Neural progenitor cell (in vitro differentiated cells): Measurements from ENCODE around the gene ADSS1. TPM values are rescaled to one million over a fixed set of nuclear protein-coding genes. Genes with fewer than 3 reads are reported as not detected.

ENCODE experiments used
- DNase-seq: peaks from one replicate; pipeline ENCODE4 v3.0.0-alpha.2; 2016; ENCODE audit warnings: low spot score
- H2AFZ ChIP-seq: fragments of 200-600 bp; sonication (generic); replicated peaks from 2 replicates; pipeline ENCODE4 v1.6.1; 2016; ENCODE audit warnings: antibody characterized with exemption
- H3F3A ChIP-seq: fragments of 200-600 bp; sonication (generic); 2 replicates; pipeline ENCODE4 v1.6.1; 2016; ENCODE audit warnings: antibody characterized with exemption, low read depth
- H3K27ac ChIP-seq: fragments of 200-600 bp; sonication (generic); 2 replicates; pipeline ENCODE4 v1.5.1; 2016; ENCODE audit warnings: mild to moderate bottlenecking
- H3K27me3 ChIP-seq: fragments of 200-600 bp; sonication (generic); 2 replicates; pipeline ENCODE4 v1.6.1; 2016; ENCODE audit warnings: mild to moderate bottlenecking, moderate library complexity
- H3K36me3 ChIP-seq: fragments of 200-600 bp; sonication (generic); 2 replicates; pipeline ENCODE4 v1.5.1; 2016
- H3K4me1 ChIP-seq: fragments of 200-600 bp; sonication (generic); 2 replicates; pipeline ENCODE4 v1.6.1; 2016; ENCODE audit warnings: mixed run types
- H3K4me2 ChIP-seq: fragments of 200-600 bp; sonication (generic); 2 replicates; pipeline ENCODE4 v1.6.1; 2016
- H3K4me3 ChIP-seq: fragments of 200-600 bp; sonication (generic); 2 replicates; pipeline ENCODE4 v1.5.1; 2016
- H3K79me2 ChIP-seq: fragments of 200-600 bp; sonication (generic); 2 replicates; pipeline ENCODE4 v1.6.1; 2016; ENCODE audit warnings: low read depth
- H3K9ac ChIP-seq: fragments of 200-600 bp; sonication (generic); 2 replicates; pipeline ENCODE4 v1.6.1; 2016
- H3K9me3 ChIP-seq: fragments of 200-600 bp; sonication (generic); 2 replicates; pipeline ENCODE4 v1.5.1; 2016; ENCODE audit warnings: low read depth
- H4K20me1 ChIP-seq: fragments of 200-600 bp; sonication (generic); 2 replicates; pipeline ENCODE4 v1.6.1; 2016; ENCODE audit warnings: low read depth
- H3K27ac Mint-ChIP-seq: 3 replicates; pipeline ENCODE4 v1.8.0; 2021; ENCODE audit warnings: mixed read lengths
- H3K27me3 Mint-ChIP-seq: 2 replicates; pipeline ENCODE4 v1.8.0; 2022; ENCODE audit warnings: low read depth, mild to moderate bottlenecking, inconsistent platforms, moderate library complexity, mixed read lengths; ENCODE audit not compliant: insufficient read depth
- H3K36me3 Mint-ChIP-seq: 3 replicates; pipeline ENCODE4 v1.8.0; 2021; ENCODE audit warnings: mixed read lengths
- H3K4me1 Mint-ChIP-seq: 3 replicates; pipeline ENCODE4 v1.8.0; 2021; ENCODE audit warnings: mixed read lengths
- H3K4me3 Mint-ChIP-seq: 3 replicates; pipeline ENCODE4 v1.8.0; 2021; ENCODE audit warnings: mild to moderate bottlenecking, moderate library complexity, mixed read lengths
- H3K9me3 Mint-ChIP-seq: 3 replicates; pipeline ENCODE4 v1.8.0; 2020; ENCODE audit warnings: mixed read lengths
- EZH2 ChIP-seq: fragments of 200-600 bp; sonication (generic); IDR thresholded peaks from 2 replicates; pipeline ENCODE4 v1.6.1; 2017; ENCODE audit warnings: antibody characterized with exemption, mild to moderate bottlenecking, moderate library complexity
- EZH2phosphoT487 ChIP-seq: fragments of 200-600 bp; sonication (generic); IDR thresholded peaks from 2 replicates; pipeline ENCODE4 v1.6.1; 2017; ENCODE audit warnings: antibody characterized with exemption
- total RNA-seq: library from RNA; depleted of rRNA; stranded (reverse); fragments of >200 nt; gene quantifications from 2 replicates; pipeline ENCODE4 v1.2.3, GENCODE V29; 2015; ENCODE audit warnings: low replicate concordance
- TF ChIP-seq, protein P1 (sequence below): fragments of 200-600 bp; sonication (generic); IDR thresholded peaks from 2 replicates; pipeline ENCODE4 v1.5.1; 2017; ENCODE audit warnings: antibody characterized with exemption, mild to moderate bottlenecking

ADSS1 gene
- total RNA-seq, 1 donor from 2014 or later, result 26.4 TPM

GRCh38 chr14:104739546-104740516, 15.8 kb downstream of the ADSS1 start:
- Histone ChIP-seq H2AFZ (no peak overlapping the region), H3K4me2 (no peak overlapping the region), H3K4me3 (no peak overlapping the region), H3K27ac (no peak overlapping the region), H3K9me3 (no peaks in the 10 kb centered on the region), H3K79me2 (no peaks in the 10 kb centered on the region), H3K36me3 (no peaks in the 10 kb centered on the region), H3K4me1 (no peaks in the 10 kb centered on the region), H3K9ac (no peak overlapping the region), H3K27me3 (no peaks in the 10 kb centered on the region), H4K20me1 (no peaks in the 10 kb centered on the region), H3F3A (no peaks in the 10 kb centered on the region)
- DNase-seq, result no peak
- Mint-ChIP-seq H3K4me1 (peaks cover 24% of the 10 kb centered on the region), H3K4me3 (no peak overlapping the region), H3K9me3 (no peaks in the 10 kb centered on the region), H3K27ac (no peak overlapping the region), H3K27me3 (peaks cover 6% of the 10 kb centered on the region), H3K36me3 (peaks cover 6% of the 10 kb centered on the region)
- TF ChIP-seq, protein P1, sequence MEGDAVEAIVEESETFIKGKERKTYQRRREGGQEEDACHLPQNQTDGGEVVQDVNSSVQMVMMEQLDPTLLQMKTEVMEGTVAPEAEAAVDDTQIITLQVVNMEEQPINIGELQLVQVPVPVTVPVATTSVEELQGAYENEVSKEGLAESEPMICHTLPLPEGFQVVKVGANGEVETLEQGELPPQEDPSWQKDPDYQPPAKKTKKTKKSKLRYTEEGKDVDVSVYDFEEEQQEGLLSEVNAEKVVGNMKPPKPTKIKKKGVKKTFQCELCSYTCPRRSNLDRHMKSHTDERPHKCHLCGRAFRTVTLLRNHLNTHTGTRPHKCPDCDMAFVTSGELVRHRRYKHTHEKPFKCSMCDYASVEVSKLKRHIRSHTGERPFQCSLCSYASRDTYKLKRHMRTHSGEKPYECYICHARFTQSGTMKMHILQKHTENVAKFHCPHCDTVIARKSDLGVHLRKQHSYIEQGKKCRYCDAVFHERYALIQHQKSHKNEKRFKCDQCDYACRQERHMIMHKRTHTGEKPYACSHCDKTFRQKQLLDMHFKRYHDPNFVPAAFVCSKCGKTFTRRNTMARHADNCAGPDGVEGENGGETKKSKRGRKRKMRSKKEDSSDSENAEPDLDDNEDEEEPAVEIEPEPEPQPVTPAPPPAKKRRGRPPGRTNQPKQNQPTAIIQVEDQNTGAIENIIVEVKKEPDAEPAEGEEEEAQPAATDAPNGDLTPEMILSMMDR, result no peak
- TF ChIP-seq EZH2 (no peak), EZH2phosphoT487 (no peak)

DNA sequence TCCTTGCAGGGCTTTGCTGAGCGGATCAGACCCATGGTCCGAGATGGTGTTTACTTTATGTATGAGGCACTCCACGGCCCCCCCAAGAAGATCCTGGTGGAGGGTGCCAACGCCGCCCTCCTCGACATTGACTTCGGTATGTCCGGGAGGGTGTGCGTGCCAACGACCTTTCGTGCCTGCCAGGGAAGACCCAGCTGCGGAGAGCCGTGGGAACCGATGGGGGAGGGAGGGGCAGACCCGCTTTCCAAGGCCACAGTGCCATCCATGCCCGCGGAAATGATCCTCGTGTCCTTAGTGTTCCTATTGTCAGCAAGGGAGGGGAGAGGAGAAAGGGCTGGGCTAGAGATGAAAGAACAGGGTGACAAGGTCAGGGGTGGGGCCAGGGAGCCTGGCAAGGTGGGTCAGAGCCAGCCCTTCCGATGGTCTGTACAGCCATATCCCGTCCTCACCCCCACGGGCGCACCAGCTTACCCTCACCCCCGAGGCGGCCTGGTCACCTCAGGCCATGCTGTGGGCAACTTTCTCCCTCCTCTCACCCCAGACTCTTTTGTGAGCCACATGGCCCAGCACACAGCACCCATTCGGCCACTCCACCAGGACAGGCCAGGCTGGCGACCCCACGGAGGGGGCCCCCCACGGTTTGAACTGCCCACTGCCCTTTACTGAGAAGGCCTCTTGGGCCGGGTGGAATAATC, 17.2 kb downstream of the ADSS1 start:
- Mint-ChIP-seq H3K27ac (no peak overlapping the region), H3K27me3 (peaks cover 6% of the 10 kb centered on the region), H3K4me3 (no peak overlapping the region), H3K36me3 (peaks cover 6% of the 10 kb centered on the region), H3K4me1 (peaks cover 21% of the 10 kb centered on the region), H3K9me3 (no peaks in the 10 kb centered on the region)
- no peaks in the 10 kb centered on the region for H3K9me3 ChIP-seq
- no peak overlapping the region for H3K4me3 ChIP-seq
- no peak overlapping the region for H3K27ac ChIP-seq
- TF ChIP-seq, protein P1, result no peak
- TF ChIP-seq EZH2, result no peak
- TF ChIP-seq EZH2phosphoT487, result no peak
- H3K27me3 ChIP-seq, result no peaks in the 10 kb centered on the region
- H3K4me1 ChIP-seq, result no peaks in the 10 kb centered on the region
- no peaks in the 10 kb centered on the region for H4K20me1 ChIP-seq
- H3F3A ChIP-seq, result no peaks in the 10 kb centered on the region
- no peaks in the 10 kb centered on the region for H3K36me3 ChIP-seq
- H3K9ac ChIP-seq, result no peak overlapping the region
- DNase-seq, result no peak
- no peak overlapping the region for H3K4me2 ChIP-seq
- H3K79me2 ChIP-seq, result no peaks in the 10 kb centered on the region
- H2AFZ ChIP-seq, result no peak overlapping the region

- no peaks in the 10 kb centered on the region for H3F3A ChIP-seq
- no peak overlapping the region for H3K4me3 ChIP-seq
- no peaks in the 10 kb centered on the region for H4K20me1 ChIP-seq
- Mint-ChIP-seq H3K27ac (peak overlapping the region; percentile 66), H3K9me3 (no peaks in the 10 kb centered on the region), H3K27me3 (peaks cover 6% of the 10 kb centered on the region), H3K36me3 (peaks cover 6% of the 10 kb centered on the region), H3K4me3 (no peak overlapping the region), H3K4me1 (peaks cover 18% of the 10 kb centered on the region)
- H3K9me3 ChIP-seq, result no peaks in the 10 kb centered on the region
- TF ChIP-seq, protein P1, result no peak
- TF ChIP-seq EZH2phosphoT487, result no peak
- H3K79me2 ChIP-seq, result no peaks in the 10 kb centered on the region
- no peak overlapping the region for H3K9ac ChIP-seq
- no peak overlapping the region for H2AFZ ChIP-seq
- H3K4me1 ChIP-seq, result no peaks in the 10 kb centered on the region
- no peak for DNase-seq
- no peaks in the 10 kb centered on the region for H3K36me3 ChIP-seq
- H3K27me3 ChIP-seq, result no peaks in the 10 kb centered on the region
- H3K4me2 ChIP-seq, result no peak overlapping the region
- no peak overlapping the region for H3K27ac ChIP-seq
These were observed 17.8 kb downstream of the ADSS1 start for GRCh38 chr14:104741803-104742251.
